GDM1 (cell line): ENCODE measurements around the gene WDR43.
"Not testable (repeated sequence)": the region's sequence is repeated elsewhere in the genome, so short reads cannot be mapped to it uniquely, and the experiment has no call there.

Experiments used
- DNase-seq: peaks from one replicate; lab custom pipeline; 2025; lab: John Stamatoyannopoulos, UW

WDR43 gene

GRCh38 chr2:28962505-28962904 lies 68.0 kb downstream of the WDR43 start:
- DNase-seq, result no peak

DNA sequence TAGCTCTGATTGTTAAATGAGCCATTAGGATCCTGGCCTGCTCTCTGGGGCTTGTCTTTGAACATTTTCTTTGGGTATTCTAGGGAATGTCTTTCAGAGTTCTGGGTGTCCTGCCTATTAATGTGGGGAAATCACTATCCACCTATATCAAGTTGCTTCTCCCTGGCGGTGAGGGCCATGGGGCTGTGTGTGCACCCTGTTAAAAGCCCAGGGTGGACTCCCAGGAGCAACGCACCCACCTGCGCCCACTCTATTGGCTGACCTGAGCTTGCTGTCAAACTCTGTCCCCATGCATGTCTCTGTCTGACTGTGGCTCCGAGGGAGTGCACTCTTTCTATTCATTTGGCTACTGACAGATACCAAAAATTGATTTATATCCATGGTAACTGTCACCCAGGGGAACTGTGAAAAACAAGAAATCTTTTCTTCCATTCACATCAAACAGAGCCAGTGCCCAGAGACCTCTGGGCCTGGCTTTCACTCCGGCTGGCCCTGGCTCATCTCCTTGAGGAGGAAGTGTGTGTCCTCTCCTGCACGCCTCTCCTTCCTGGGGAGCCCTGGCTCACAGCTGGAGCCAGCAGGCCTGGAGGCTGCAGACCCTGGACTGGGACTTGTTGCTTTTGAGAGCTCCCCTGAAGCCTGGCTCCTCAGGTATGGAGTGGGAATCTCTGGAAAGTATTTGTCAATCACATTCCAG lies 76.1 kb downstream of the WDR43 start:
- DNase-seq, result no peak

DNA sequence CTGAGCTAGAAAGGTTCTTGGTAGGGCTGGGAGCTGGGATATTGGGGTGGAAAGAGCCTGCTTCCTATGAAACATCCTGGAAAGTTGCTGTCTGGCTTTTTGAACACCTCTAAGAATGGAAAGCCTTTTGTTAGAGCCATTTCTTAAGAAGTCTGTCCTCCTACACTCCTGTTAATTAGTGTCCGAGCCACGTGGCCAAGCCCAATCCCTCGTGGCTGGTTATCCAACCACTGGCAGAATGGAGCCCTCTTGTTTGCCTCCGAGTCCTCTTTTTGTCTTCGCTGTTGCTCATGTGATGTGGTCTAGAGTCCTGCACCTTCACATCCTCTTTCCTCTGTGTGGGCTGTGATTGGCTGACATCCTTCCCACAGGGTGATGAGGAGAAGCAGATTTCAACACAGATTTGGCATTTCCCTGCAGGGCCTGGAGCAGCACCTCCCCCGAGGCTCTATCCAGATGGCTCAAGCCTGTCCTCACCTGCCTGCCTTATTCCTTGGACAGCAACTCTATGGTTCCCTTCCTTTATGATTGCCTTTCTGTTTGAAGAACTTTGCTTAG lies 78.4 kb downstream of the WDR43 start:
- DNase-seq, result no peak

DNA sequence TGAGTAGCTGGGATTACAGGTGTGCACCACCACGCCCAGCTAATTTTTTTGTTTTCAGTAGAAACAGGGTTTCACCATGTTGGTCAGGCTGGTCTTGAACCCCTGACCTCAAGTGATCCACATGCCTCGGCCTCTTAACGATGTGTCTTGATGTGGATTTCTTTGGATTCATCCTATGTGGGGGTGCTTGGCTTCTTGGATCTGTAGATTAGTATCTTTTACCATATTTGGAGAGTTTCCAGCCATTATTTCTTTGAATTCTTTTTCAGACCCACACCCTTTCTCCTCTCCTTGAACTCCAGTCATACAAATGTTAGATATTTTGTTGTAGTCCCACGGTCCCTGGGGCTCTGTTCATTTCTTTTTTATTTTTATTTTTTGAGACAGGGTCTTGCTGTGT lies 79.8 kb downstream of the WDR43 start:
- DNase-seq, result no peak

DNA sequence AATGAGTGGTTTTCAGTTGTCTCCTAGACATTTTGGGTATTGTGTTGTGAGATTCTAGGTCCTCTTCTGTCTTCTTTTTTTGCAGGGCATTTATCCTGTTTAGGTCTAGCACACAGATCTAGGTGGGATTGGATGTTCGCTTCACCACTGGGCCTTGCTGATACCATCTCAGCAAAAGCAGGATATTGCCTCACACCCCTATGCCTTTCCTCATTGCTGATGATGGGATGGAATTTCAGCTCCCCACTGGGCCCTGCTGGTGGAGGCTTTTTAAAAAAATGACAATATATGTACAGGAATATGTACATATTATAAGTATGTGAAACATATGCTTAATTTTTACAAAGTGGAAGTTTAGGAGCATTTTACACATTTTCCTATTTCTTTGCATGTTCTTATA lies 81.2 kb downstream of the WDR43 start:
- DNase-seq, result no peak

- no peak for DNase-seq
These were observed 82.1 kb downstream of the WDR43 start for GRCh38 chr2:28976584-28976983.

DNA sequence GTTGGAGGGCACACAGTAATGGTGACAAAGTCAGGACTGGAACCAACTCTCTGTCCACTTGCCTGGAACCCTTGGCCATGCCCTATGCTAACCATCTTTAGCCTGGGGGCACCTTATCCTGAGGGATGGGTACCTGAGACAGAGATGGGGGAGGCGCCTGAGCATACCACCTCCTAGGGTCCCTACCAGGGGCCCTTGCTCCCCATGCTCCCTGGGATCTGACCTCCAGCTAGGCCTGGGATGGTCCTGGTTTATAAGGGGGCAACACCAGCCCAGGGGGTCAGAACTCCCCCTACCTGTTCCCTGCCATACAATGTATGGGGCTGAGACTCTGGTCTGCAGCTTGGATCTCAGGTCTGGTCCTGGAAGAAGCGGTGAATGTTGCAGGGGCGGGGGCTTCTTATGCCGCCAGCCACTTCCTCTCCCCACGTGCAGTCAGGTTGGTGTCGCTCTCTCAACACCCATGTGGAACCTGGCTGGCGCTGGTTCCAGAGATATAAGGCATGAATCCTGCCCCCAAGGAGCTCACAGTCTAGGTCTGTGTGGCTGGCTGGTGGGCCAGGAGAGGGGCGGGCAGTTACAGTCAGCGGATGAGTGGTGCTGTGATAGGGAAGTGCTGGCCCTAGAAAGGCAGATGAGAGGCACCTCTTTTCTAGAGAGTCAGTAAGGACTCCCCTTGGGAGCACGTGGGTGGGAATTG lies 82.9 kb downstream of the WDR43 start:
- DNase-seq, result no peak

DNA sequence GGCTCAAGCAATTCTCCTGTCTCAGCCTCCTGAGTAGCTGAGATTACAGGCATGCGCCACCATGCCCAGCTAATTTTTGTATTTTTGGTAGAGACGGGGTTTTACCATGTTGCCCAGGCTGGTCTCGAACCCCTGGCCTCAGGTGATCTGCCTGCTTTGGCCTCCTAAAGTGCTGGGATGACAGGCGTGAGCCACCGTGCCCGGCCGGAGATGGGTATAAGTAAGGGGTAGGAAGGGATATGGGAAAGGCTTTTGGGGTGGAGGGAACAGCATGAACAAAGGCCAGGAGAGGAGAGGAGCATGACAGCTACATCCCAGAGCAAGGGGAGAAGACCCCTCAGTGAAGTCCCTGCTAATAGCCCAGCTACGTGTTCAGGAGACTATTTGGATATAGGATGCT lies 83.5 kb downstream of the WDR43 start:
- DNase-seq, result not testable (repeated sequence)

DNA sequence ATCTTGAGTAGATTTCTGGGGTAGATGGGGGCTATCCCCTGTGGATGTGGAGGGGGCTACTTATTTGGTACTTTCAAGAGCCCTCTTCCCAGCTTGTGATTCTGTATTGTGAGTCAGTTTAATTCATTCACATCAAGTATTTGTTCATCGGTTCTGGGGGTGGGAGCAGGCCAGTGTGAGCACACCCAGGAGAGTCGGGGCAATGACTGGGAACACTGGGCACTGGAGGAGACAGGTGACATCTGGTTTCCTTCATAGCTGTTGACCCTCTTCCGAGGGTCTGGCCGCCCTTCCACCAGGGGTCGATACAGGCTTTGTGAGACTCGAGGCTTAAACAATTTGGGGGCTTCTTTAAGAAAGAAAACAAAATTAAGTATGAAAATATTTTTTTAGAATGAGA lies 84.1 kb downstream of the WDR43 start:
- DNase-seq, result no peak

- DNase-seq, result no peak
These were observed 84.6 kb downstream of the WDR43 start for GRCh38 chr2:28979041-28979440.

DNA sequence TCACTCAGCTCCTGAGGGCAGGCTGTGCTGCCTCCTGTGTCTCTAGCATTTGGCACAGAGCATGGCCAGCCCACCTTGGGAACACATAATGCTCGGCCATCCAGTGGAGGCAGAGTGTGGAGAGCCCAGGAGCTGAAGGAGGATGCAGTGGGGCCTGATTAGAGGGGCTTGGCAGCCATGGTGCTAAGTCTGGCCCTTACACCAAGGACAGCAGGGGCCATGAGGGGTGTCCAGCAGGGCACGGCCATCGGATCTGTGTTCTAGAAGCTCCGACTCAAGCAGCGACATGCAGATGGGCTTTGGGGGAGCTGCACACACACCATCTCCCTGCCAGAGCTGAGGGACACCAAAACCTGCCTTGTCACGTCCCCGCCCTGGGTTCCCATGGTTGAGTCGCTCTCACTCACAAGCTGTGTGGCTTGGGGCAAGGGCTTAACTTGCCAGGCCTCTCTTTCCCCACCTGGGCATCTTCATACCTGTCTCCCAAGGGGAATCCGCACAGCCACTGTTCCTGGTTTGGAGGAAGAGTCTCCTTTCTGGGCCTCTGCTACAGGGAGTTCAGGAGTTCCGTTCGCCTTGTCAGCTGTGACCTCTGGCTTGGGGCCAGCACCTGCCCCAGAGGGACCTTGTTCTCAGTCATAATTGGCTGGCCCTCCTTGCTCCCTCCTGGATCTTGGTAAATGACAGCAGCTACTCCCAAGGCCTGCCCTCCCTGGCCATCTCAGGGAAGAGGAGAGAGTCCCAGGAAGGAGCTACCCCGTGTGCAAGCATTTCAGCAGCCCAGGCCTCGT lies 85.3 kb downstream of the WDR43 start:
- DNase-seq, result no peak

GRCh38 chr2:28980368-28981015 lies 86.0 kb downstream of the WDR43 start:
- DNase-seq, result no peak

- no peak for DNase-seq
These were observed 86.6 kb downstream of the WDR43 start, which contains the start of gene TOGARAM2 for GRCh38 chr2:28981016-28981441. TSS of gene TOGARAM2 (plus strand) at chr2:28981298. CDS start at chr2:28994835, 13,537 bp downstream.

- no peak for DNase-seq
These were observed 87.3 kb downstream of the WDR43 start for GRCh38 chr2:28981620-28982376.

- no peak for DNase-seq
These were observed 88.0 kb downstream of the WDR43 start for GRCh38 chr2:28982381-28982950.

GRCh38 chr2:28986429-28986828 lies 92.0 kb downstream of the WDR43 start:
- DNase-seq, result no peak

DNA sequence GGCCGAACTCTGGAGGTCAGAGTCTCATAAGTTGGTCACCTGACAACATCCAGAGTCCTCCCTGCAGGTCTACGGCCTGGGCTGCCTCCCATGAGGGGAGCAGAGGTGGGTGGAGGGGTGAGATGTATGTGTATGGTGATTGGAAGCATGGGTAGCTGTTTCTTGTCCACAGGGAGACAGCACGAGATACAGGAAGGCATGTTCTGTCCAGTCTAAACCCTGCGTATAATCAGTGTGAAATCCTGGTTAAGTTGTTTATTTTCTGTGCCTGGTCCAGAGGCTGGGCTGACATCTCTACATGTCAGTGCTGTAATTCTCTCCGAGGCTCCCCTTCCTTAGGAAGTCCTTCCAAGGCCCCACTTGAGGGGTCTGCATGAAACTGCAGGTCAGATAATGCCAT lies 95.5 kb downstream of the WDR43 start:
- no peak for DNase-seq

DNA sequence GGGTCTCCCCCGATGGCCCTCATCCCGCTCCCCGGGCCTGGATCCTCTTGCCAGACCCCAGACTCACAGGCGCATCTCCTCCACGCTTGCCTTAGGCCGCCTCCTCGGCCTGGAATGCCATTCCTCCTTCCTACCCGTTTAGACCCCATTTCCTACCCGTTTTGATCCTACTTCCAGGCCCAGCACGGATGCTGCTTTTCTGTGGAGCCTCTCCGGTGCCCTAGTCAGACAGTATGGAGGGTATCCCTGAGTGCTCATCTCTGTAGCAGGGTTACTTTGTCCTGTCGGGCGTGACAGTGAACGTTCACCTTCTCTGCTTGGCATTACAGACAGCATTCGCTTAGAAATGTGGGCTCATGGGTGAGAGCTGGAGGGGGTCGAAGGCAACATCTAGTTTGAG lies 96.0 kb downstream of the WDR43 start:
- no peak for DNase-seq

- no peak for DNase-seq
These were observed 96.6 kb downstream of the WDR43 start for GRCh38 chr2:28991021-28991420.

GRCh38 chr2:28991460-28991859 lies 97.0 kb downstream of the WDR43 start:
- no peak for DNase-seq
